Tibial nerve (tissue), 4 donors: ENCODE measurements around the gene CARHSP1.

ENCODE experiments used
- CTCF ChIP-seq, 5 experiments: fragments of 200-600 bp in 3 of 5; fragments of 450-650 bp in 2 of 5; sonication (generic) in 3 of 5; IDR thresholded peaks; one replicate each; pipeline ENCODE4 v1.5.1; 2016 to 2019; ENCODE audit warnings: antibody characterized with exemption in 5 of 5, mild to moderate bottlenecking in 3 of 5, moderate library complexity in 2 of 5
- EP300 ChIP-seq, 2 donors: sonication (generic); formaldehyde crosslinking; IDR thresholded peaks; one replicate each; pipeline ENCODE4 v1.6.1; 2017; ENCODE audit warnings: antibody characterized with exemption in 2 of 2, mild to moderate bottlenecking in 1 of 2
- POLR2A ChIP-seq, 2 donors: fragments of 450-650 bp; IDR thresholded peaks; one replicate each; pipeline ENCODE4 v1.6.1; 2017; ENCODE audit warnings: antibody characterized with exemption in 2 of 2, mild to moderate bottlenecking in 2 of 2, moderate library complexity in 2 of 2

- no peak for TF ChIP-seq CTCF (IDR thresholded peaks at IDR 0.05)
- no peak for TF ChIP-seq POLR2A (IDR thresholded peaks at IDR 0.05)
- peak in 1 of 2 donors; percentile 1 for TF ChIP-seq EP300 (IDR thresholded peaks at IDR 0.05)
These were observed 20.4 kb downstream of the CARHSP1 start for GRCh38 chr16:8848231-8848938.
